ENCODE results near the gene RNF141.

The RNF141 gene

GRCh38 chr11:10540915-10541560 is at the start of gene RNF141:
Gene RNF141 (minus strand): TSS chr11:10541187. CDS start chr11:10534158, 7,029 bp downstream.
- no peaks in the 10 kb centered on the region for H3K9me3 ChIP-seq (replicated peaks; ENCODE audit: insufficient read depth, low read length)
- peak within 1 kb of the TSS; percentile 91 for H3K4me2 ChIP-seq (ENCODE audit: low read depth, low read length)
- TF ChIP-seq CTCF (IDR thresholded peaks at IDR 0.05; ENCODE audit: low read length) (peak; percentile 84), EZH2 (optimal IDR thresholded peaks at IDR 0.05; ENCODE audit: low read depth, low read length) (no peak), EZH2phosphoT487 (IDR thresholded peaks at IDR 0.05; ENCODE audit: low read length) (no peak)
- peak within 1 kb of the TSS; percentile 70 for H3K4me3 ChIP-seq (ENCODE audit: low read length)
- H3K79me2 ChIP-seq (ENCODE audit: low read length), result 0 out of 2 replicates have a peak, but pooled peaks cover 6% of the 10 kb centered on the region
- peak within 1 kb of the TSS; percentile 88 for H2AFZ ChIP-seq (ENCODE audit: low read length)
- no peaks in the 10 kb centered on the region for H3K9me2 ChIP-seq (replicated peaks; ENCODE audit: insufficient read depth, low read length)
- H4K20me1 ChIP-seq (ENCODE audit: insufficient read depth, low read length), result no peaks in the 10 kb centered on the region
- no peaks in the 10 kb centered on the region for H3K27me3 ChIP-seq (replicated peaks; ENCODE audit: insufficient read depth, low read length)
- no peaks in the 10 kb centered on the region for H3K36me3 ChIP-seq (replicated peaks; ENCODE audit: insufficient read depth, low read length)
- H3K27ac ChIP-seq (ENCODE audit: low read length), result peak within 1 kb of the TSS; percentile 64; the same call in 1 of the 2 replicates
- H3K9ac ChIP-seq (ENCODE audit: low read length), result peak within 1 kb of the TSS; percentile 67; the same call in 1 of the 2 replicates
- peaks cover 10% of the 10 kb centered on the region for H3K4me1 ChIP-seq (ENCODE audit: low read length)
- DNase-seq, result peak; percentile 96
- no peaks in the 10 kb centered on the region for H3F3A ChIP-seq (ENCODE audit: insufficient read depth, low read length)

GRCh38 chr11:10590218-10590915 is 49.4 kb upstream of the RNF141 start:
- Histone ChIP-seq H3K9me3 (replicated peaks; ENCODE audit: insufficient read depth, low read length) (no peaks in the 10 kb centered on the region), H3K9me2 (replicated peaks; ENCODE audit: insufficient read depth, low read length) (no peaks in the 10 kb centered on the region), H3F3A (ENCODE audit: insufficient read depth, low read length) (no peaks in the 10 kb centered on the region), H2AFZ (ENCODE audit: low read length) (no peak overlapping the region), H3K27ac (ENCODE audit: low read length) (no peak overlapping the region), H3K4me1 (ENCODE audit: low read length) (no peaks in the 10 kb centered on the region), H3K36me3 (replicated peaks; ENCODE audit: insufficient read depth, low read length) (no peaks in the 10 kb centered on the region), H3K4me3 (ENCODE audit: low read length) (no peak overlapping the region), H3K27me3 (replicated peaks; ENCODE audit: insufficient read depth, low read length) (no peaks in the 10 kb centered on the region), H4K20me1 (ENCODE audit: insufficient read depth, low read length) (no peaks in the 10 kb centered on the region), H3K79me2 (ENCODE audit: low read length) (no peaks in the 10 kb centered on the region), H3K9ac (ENCODE audit: low read length) (no peak overlapping the region), H3K4me2 (ENCODE audit: low read depth, low read length) (no peak overlapping the region)
- DNase-seq, result no peak
- TF ChIP-seq EZH2phosphoT487 (IDR thresholded peaks at IDR 0.05; ENCODE audit: low read length) (no peak), EZH2 (optimal IDR thresholded peaks at IDR 0.05; ENCODE audit: low read depth, low read length) (no peak), CTCF (IDR thresholded peaks at IDR 0.05; ENCODE audit: low read length) (no peak)

GRCh38 chr11:10588904-10589303 is 47.9 kb upstream of the RNF141 start:
- H3K9ac ChIP-seq (ENCODE audit: low read length), result no peak overlapping the region
- no peak overlapping the region for H3K27ac ChIP-seq (ENCODE audit: low read length)
- no peaks in the 10 kb centered on the region for H3K27me3 ChIP-seq (replicated peaks; ENCODE audit: insufficient read depth, low read length)
- H3F3A ChIP-seq (ENCODE audit: insufficient read depth, low read length), result no peaks in the 10 kb centered on the region
- H3K4me3 ChIP-seq (ENCODE audit: low read length), result no peak overlapping the region
- H3K4me2 ChIP-seq (ENCODE audit: low read depth, low read length), result no peak overlapping the region
- no peaks in the 10 kb centered on the region for H3K9me3 ChIP-seq (replicated peaks; ENCODE audit: insufficient read depth, low read length)
- no peak for DNase-seq
- H3K36me3 ChIP-seq (replicated peaks; ENCODE audit: insufficient read depth, low read length), result no peaks in the 10 kb centered on the region
- H4K20me1 ChIP-seq (ENCODE audit: insufficient read depth, low read length), result no peaks in the 10 kb centered on the region
- H3K79me2 ChIP-seq (ENCODE audit: low read length), result no peaks in the 10 kb centered on the region
- no peaks in the 10 kb centered on the region for H3K4me1 ChIP-seq (ENCODE audit: low read length)
- H3K9me2 ChIP-seq (replicated peaks; ENCODE audit: insufficient read depth, low read length), result no peaks in the 10 kb centered on the region
- H2AFZ ChIP-seq (ENCODE audit: low read length), result no peak overlapping the region
- no peak for TF ChIP-seq CTCF (IDR thresholded peaks at IDR 0.05; ENCODE audit: low read length)
- TF ChIP-seq EZH2phosphoT487 (IDR thresholded peaks at IDR 0.05; ENCODE audit: low read length), result no peak

All from MM.1S (cell line).